PC-9 (cell line): ENCODE results near the gene PITPNB.

Experiments
- CTCF ChIP-seq: fragments of 200-600 bp; sonication (generic); conservative IDR thresholded peaks from 2 replicates; pipeline ENCODE4 v1.6.1; 2017; ENCODE audit warnings: mixed run types, antibody characterized with exemption, mild to moderate bottlenecking, moderate library complexity
- EZH2 ChIP-seq: fragments of 200-600 bp; sonication (generic); IDR thresholded peaks from 2 replicates; pipeline ENCODE4 v1.8.0; 2017; ENCODE audit warnings: antibody characterized with exemption, low read depth

DNA sequence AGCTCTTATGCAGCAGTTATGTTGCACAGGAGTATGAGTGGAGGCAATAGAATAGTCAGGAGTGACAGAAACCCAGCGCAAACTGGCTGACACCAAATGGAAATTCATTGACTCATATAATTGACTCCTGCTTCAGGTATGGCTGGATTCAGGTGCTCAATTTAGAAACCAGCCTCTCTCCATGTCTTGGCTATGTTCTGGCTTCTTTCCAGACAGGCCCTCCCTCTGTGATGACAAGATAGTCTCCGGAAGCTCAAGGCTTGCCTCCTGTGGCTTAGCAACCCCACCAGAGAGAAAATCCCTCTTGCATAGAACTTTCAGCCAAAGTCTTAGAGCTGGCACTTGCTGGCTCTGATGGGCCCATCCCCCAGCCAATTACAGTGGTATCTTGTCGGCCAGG is 89.4 kb downstream of the PITPNB start:
- TF ChIP-seq CTCF (no peak), EZH2 (no peak)
